LNCaP clone FGC (cell line): ENCODE measurements around the gene KCNK10.

Source experiments
- DNase-seq: peaks from one replicate; pipeline ENCODE4 v3.0.0-alpha.2; 2011; ENCODE audit warnings: low read depth
- H3K4me3 ChIP-seq: 2 replicates; pipeline ENCODE4 v1.5.1; 2011; ENCODE audit warnings: mild to moderate bottlenecking, low read depth, low read length, control low read depth
- CTCF ChIP-seq: IDR thresholded peaks from 2 replicates; pipeline ENCODE4 v1.5.1; 2012; ENCODE audit warnings: mild to moderate bottlenecking; ENCODE audit not compliant: control insufficient read depth, insufficient read depth; ENCODE audit errors: extremely low read depth

The KCNK10 gene

GRCh38 chr14:88245321-88245720, 77.7 kb downstream of the KCNK10 start:
- H3K4me3 ChIP-seq, result no peak overlapping the region
- DNase-seq, result no peak
- no peak for TF ChIP-seq CTCF

DNA sequence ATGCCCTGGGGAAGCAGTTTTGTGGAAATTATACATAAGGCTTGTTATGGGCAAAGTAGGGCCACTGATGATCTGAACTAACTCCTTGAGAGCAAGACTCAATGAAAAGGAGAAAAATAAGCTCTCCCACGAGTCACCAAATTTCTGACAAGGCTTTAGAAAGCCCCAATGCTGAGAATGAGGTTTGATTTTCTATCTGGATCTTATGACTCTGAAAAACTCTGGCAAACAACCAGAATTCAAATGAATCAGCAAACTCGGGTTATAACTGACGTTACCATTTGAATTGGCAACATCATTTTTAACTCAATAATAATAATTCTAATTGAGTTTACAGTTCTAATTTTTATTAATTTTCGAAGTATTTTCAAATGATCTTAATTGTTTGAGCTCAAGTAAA, 79.1 kb downstream of the KCNK10 start:
- no peak for DNase-seq
- TF ChIP-seq CTCF, result no peak
- no peak overlapping the region for H3K4me3 ChIP-seq

GRCh38 chr14:88242446-88242845, 80.6 kb downstream of the KCNK10 start:
- no peak overlapping the region for H3K4me3 ChIP-seq
- no peak for DNase-seq
- no peak for TF ChIP-seq CTCF

DNA sequence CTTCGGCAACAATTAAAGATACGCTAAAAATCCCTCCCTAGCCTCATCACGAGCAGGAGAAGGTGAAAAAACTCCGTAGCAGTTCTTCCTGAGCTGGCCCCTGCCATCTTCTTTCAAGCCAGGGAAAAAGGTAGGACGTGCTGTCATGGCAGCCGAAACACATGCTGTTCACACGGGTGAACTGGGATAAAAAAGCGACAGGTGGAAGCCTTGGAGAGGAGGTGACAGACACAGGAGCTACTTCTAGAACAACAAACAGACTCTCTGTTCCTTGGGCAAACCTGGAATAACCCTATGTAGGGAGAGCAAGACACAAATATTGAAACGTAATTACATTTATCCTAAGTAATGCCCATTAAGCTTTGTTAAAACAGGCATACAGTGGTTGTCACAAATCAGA, 81.3 kb downstream of the KCNK10 start:
- peak; percentile 2 for DNase-seq
- no peak for TF ChIP-seq CTCF
- H3K4me3 ChIP-seq, result no peak overlapping the region

DNA sequence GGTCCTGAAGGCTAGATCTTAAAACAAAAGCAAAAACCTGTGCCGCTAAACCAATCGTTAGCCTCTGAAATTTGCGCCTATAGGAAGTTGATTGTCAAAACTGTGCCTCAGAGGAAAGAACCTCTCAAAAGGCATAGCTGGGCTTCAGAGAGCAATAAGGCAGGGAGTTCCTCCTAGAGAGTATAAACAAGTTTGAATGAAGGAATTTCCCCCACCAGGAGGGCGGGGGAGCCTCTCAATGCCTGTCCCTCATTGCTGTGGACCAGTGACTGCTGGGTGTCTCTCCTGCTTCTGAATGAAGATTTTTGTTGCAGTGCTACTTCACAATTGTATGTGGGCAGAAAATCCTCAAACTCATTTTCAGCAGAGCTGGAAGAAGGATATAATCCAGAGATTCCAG, 88.6 kb downstream of the KCNK10 start:
- no peak overlapping the region for H3K4me3 ChIP-seq
- no peak for DNase-seq
- no peak for TF ChIP-seq CTCF

GRCh38 chr14:88233915-88234314, 89.2 kb downstream of the KCNK10 start:
- peak; percentile 7 for DNase-seq
- peak; percentile 56 for TF ChIP-seq CTCF

GRCh38 chr14:88232771-88233170, 90.3 kb downstream of the KCNK10 start:
- H3K4me3 ChIP-seq, result no peak overlapping the region
- no peak for TF ChIP-seq CTCF
- DNase-seq, result no peak

More at GRCh38 chr14:88233915-88234314, 89.2 kb downstream of the KCNK10 start:
- no peak overlapping the region for H3K4me3 ChIP-seq
